ENCODE results near the gene OCSTAMP.

GRCh38 chr20:46559685-46560440, 9.4 kb upstream of the OCSTAMP start:
- TF ChIP-seq CTCF (IDR thresholded peaks at IDR 0.05) (no peak), POLR2A (IDR thresholded peaks at IDR 0.05) (no peak)
